DOHH2 (cell line): ENCODE results near the gene BRD2.

Experiments used
- EZH2phosphoT487 ChIP-seq: fragments of 200-600 bp; sonication (generic); IDR thresholded peaks from 2 replicates; pipeline ENCODE4 v1.6.1; 2017; ENCODE audit warnings: borderline replicate concordance, mild to moderate bottlenecking, antibody characterized with exemption, low read length, moderate library complexity, mixed read lengths
- TF ChIP-seq, protein P1 (sequence below): fragments of 200-600 bp; sonication (generic); IDR thresholded peaks from one replicate; pipeline ENCODE4 v1.5.1; 2014; ENCODE audit warnings: antibody characterized with exemption, mild to moderate bottlenecking, low read depth, low read length; ENCODE audit not compliant: poor library complexity, severe bottlenecking

DNA sequence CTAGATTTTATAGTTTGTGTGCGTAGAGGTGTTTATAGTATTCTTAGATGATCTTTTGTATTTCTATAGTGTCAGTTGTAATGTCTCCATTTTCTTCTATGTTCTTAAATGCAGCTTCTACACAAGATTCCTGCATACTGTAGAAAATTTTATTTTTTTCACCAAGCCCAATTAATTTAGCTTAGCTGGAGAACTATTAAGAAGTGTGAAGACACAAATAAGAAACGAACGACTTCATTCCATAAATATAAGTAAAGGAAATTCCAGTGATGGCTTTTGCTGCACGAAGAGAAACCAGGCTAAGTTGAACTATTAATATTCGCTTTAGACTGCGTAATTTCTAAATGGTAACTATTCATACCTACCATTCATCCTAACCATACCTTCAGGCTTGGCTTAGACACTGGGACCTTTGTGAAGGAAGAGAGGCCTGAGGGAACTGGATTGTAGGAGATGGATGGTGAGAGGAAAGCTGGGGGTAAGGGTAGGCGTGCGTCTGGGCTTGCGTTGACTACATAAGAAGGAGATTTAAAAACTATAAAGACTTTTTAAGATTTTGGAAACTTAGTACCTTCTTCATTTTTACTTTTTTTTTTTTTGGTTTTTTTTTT lies 25.1 kb downstream of the BRD2 start:
- TF ChIP-seq EZH2phosphoT487 = no peak
- TF ChIP-seq, protein P1, sequence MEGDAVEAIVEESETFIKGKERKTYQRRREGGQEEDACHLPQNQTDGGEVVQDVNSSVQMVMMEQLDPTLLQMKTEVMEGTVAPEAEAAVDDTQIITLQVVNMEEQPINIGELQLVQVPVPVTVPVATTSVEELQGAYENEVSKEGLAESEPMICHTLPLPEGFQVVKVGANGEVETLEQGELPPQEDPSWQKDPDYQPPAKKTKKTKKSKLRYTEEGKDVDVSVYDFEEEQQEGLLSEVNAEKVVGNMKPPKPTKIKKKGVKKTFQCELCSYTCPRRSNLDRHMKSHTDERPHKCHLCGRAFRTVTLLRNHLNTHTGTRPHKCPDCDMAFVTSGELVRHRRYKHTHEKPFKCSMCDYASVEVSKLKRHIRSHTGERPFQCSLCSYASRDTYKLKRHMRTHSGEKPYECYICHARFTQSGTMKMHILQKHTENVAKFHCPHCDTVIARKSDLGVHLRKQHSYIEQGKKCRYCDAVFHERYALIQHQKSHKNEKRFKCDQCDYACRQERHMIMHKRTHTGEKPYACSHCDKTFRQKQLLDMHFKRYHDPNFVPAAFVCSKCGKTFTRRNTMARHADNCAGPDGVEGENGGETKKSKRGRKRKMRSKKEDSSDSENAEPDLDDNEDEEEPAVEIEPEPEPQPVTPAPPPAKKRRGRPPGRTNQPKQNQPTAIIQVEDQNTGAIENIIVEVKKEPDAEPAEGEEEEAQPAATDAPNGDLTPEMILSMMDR = no peak
